ENCODE data around the gene LETM1.

GRCh38 chr4:1879485-1879884, 23.5 kb upstream of the LETM1 start:
- TF ChIP-seq POLR2A (IDR thresholded peaks at IDR 0.05) (no peak), CTCF (IDR thresholded peaks at IDR 0.05) (no peak)

All from adrenal gland (tissue), 5 donors.